Stimulated activated CD8-positive, alpha-beta memory T cell treated with anti-CD3 and anti-CD28 coated beads, Interleukin-12 subunit alpha, Interleukin-12 subunit beta, amount 100 ng/mL, for 1 hour (primary cell): ENCODE data around the gene PSD2.

Source experiments
- DNase-seq: peaks from one replicate; pipeline ENCODE4 v3.0.0-alpha.2; 2020; ENCODE audit warnings: low read depth

PSD2 gene

GRCh38 chr5:139795074-139796001 lies at the start of gene PSD2:
Gene PSD2, plus strand, starts transcription at chr5:139795808. Its CDS starts 13,633 bp downstream, at chr5:139809441.
- no peak for DNase-seq

GRCh38 chr5:139746691-139747582 lies 48.7 kb upstream of the PSD2 start:
- DNase-seq: peak; percentile 44

GRCh38 chr5:139747583-139748504 lies 47.8 kb upstream of the PSD2 start:
- DNase-seq: peak; percentile 41

GRCh38 chr5:139748505-139748826 lies 47.1 kb upstream of the PSD2 start:
- DNase-seq: no peak

GRCh38 chr5:139749242-139749641 lies 46.4 kb upstream of the PSD2 start:
- DNase-seq: no peak

GRCh38 chr5:139751236-139751635 lies 44.4 kb upstream of the PSD2 start:
- no peak for DNase-seq

- DNase-seq: no peak
These were observed 42.8 kb upstream of the PSD2 start for GRCh38 chr5:139752506-139753473.

- no peak for DNase-seq
These were observed 39.5 kb upstream of the PSD2 start for GRCh38 chr5:139755892-139756671.

GRCh38 chr5:139756971-139757370 lies 38.6 kb upstream of the PSD2 start:
- no peak for DNase-seq

- no peak for DNase-seq
These were observed 37.7 kb upstream of the PSD2 start for GRCh38 chr5:139757727-139758509.

GRCh38 chr5:139758510-139759075 lies 37.0 kb upstream of the PSD2 start:
- no peak for DNase-seq

GRCh38 chr5:139759219-139759721 lies 36.3 kb upstream of the PSD2 start:
- no peak for DNase-seq

- DNase-seq: no peak
These were observed 35.2 kb upstream of the PSD2 start for GRCh38 chr5:139760066-139761056.

GRCh38 chr5:139761057-139761450 lies 34.6 kb upstream of the PSD2 start:
- no peak for DNase-seq

- no peak for DNase-seq
These were observed 34.1 kb upstream of the PSD2 start for GRCh38 chr5:139761501-139761900.

- no peak for DNase-seq
These were observed 32.9 kb upstream of the PSD2 start for GRCh38 chr5:139762615-139763170.
